Measurements from ENCODE around the gene BEST4. TPM values are rescaled to one million over a fixed set of nuclear protein-coding genes. Genes with fewer than 3 reads are reported as not detected.
"Not testable (repeated sequence)": the region's sequence is repeated elsewhere in the genome, so short reads cannot be mapped to it uniquely, and the experiment has no call there.

BEST4 gene
- total and polyA plus RNA-seq, 2 donors (not counting 1 experiment from before 2014, with no cell fraction given) = 0.30 to 1.3 TPM

GRCh38 chr1:44815926-44816325 is 28.0 kb upstream of the BEST4 start:
- ChIA-PET CTCF (interaction anchor here (3.3 kb wide), 1 partner anchor 16 kb away, joined by 20 read pairs; the partner anchor contains the start of gene PLK3), POLR2A (interaction anchor here (0.6 to 0.7 kb wide), 4 partner anchors 37 to 508 kb away, joined by 3 to 9 read pairs (median 4); no protein-coding TSS in a partner anchor)
- peaks cover 22 to 44% of the 10 kb centered on the region in 2 donors for H3K4me1 ChIP-seq (ENCODE audit: control insufficient read depth in 2 of 2, insufficient read depth in 2 of 2, low read length in 2 of 2)
- H3K36me3 ChIP-seq (replicated peaks in 1 of 2; ENCODE audit: control extremely low read depth in 1 of 2, control insufficient read depth in 1 of 2, extremely low read depth in 1 of 2, insufficient read depth in 2 of 2, low read length in 1 of 2); H4K20me1 ChIP-seq (ENCODE audit: control insufficient read depth, insufficient read depth, low read length, poor library complexity, severe bottlenecking); ATAC-seq (ENCODE audit: low read depth); H3K4me3 ChIP-seq (ENCODE audit: control extremely low read depth in 1 of 5, extremely low read depth in 1 of 5, insufficient read depth in 1 of 5, low read depth in 2 of 5, low read length in 4 of 5); intact Hi-C loops (cut with micrococcal nuclease); H3K4me2 ChIP-seq (replicated peaks; ENCODE audit: low read depth, low read length, poor library complexity, severe bottlenecking); H3K9me3 ChIP-seq (ENCODE audit: control extremely low read depth in 1 of 3, control insufficient read depth in 2 of 3, insufficient read depth in 1 of 3, low read length in 2 of 3); H3K79me2 ChIP-seq (ENCODE audit: control insufficient read depth, insufficient read depth, low read length); H3K4me3 Mint-ChIP-seq; H3K27me3 ChIP-seq (replicated peaks in 1 of 4; ENCODE audit: control extremely low read depth in 1 of 4, control insufficient read depth in 3 of 4, insufficient read depth in 4 of 4, low read length in 3 of 4); H3K9ac ChIP-seq (ENCODE audit: low read length); H3K27ac Mint-ChIP-seq; H2AFZ ChIP-seq (ENCODE audit: insufficient read depth, low read depth, low read length, poor library complexity, severe bottlenecking); DNase-seq; H3K27ac ChIP-seq (ENCODE audit: low read length in 2 of 2); H3K27me3 Mint-ChIP-seq; H3K9me3 Mint-ChIP-seq (ENCODE audit: insufficient read depth): not testable (repeated sequence)
- H3K4me1 Mint-ChIP-seq = peaks cover 50% of the 10 kb centered on the region
- 98% methylated on average over 5 of the region's 9 CpGs for WGBS (ENCODE audit: insufficient coverage)

GRCh38 chr1:44812822-44813543 is 25.0 kb upstream of the BEST4 start:
- Mint-ChIP-seq H3K27ac (peak overlapping the region; percentile 37), H3K27me3 (no peaks in the 10 kb centered on the region), H3K9me3 (ENCODE audit: insufficient read depth) (no peaks in the 10 kb centered on the region), H3K4me1 (peaks cover 58% of the 10 kb centered on the region), H3K4me3 (peak overlapping the region; percentile 92)
- no peak for DNase-seq
- no peaks in the 10 kb centered on the region for H3K36me3 ChIP-seq (replicated peaks in 1 of 2; ENCODE audit: control extremely low read depth in 1 of 2, control insufficient read depth in 1 of 2, extremely low read depth in 1 of 2, insufficient read depth in 2 of 2, low read length in 1 of 2)
- H3K27me3 ChIP-seq (replicated peaks in 1 of 4; ENCODE audit: control extremely low read depth in 1 of 4, control insufficient read depth in 3 of 4, insufficient read depth in 4 of 4, low read length in 3 of 4) = no peaks in the 10 kb centered on the region
- H4K20me1 ChIP-seq (ENCODE audit: control insufficient read depth, insufficient read depth, low read length, poor library complexity, severe bottlenecking) = no peaks in the 10 kb centered on the region
- H3K4me1 ChIP-seq (ENCODE audit: control insufficient read depth in 2 of 2, insufficient read depth in 2 of 2, low read length in 2 of 2) = peaks cover 38 to 53% of the 10 kb centered on the region in 2 donors
- WGBS (ENCODE audit: insufficient coverage) = 86% methylated on average over 46 of the region's 48 CpGs
- peak overlapping the region; percentile 89 for H3K4me2 ChIP-seq (replicated peaks; ENCODE audit: low read depth, low read length, poor library complexity, severe bottlenecking)
- H3K4me3 ChIP-seq (ENCODE audit: control extremely low read depth in 1 of 5, extremely low read depth in 1 of 5, insufficient read depth in 1 of 5, low read depth in 2 of 5, low read length in 4 of 5) = peak overlapping the region in 4 of 5 experiments; percentile 51 to 76 (median 68)
- peak overlapping the region; percentile 70 to 86 for H3K27ac ChIP-seq (ENCODE audit: low read length in 2 of 2)
- ChIA-PET CTCF (interaction anchor here (0.6 to 3.3 kb wide), 8 partner anchors 8 to 118 kb away, joined by 3 to 20 read pairs (median 4); partner anchors contain the start of genes PLK3 and RNU5D-1), POLR2A (interaction anchor here (0.7 to 2.5 kb wide), 8 partner anchors 11 to 199 kb away, joined by 3 to 20 read pairs (median 10); partner anchors contain the start of genes PLK3, RNU5D-1, RPS8 and UROD)
- ATAC-seq (ENCODE audit: low read depth) = no peak
- peak overlapping the region; percentile 76 for H2AFZ ChIP-seq (ENCODE audit: insufficient read depth, low read depth, low read length, poor library complexity, severe bottlenecking)
- H3K79me2 ChIP-seq (ENCODE audit: control insufficient read depth, insufficient read depth, low read length) = no peaks in the 10 kb centered on the region
- TF ChIP-seq, protein P1, sequence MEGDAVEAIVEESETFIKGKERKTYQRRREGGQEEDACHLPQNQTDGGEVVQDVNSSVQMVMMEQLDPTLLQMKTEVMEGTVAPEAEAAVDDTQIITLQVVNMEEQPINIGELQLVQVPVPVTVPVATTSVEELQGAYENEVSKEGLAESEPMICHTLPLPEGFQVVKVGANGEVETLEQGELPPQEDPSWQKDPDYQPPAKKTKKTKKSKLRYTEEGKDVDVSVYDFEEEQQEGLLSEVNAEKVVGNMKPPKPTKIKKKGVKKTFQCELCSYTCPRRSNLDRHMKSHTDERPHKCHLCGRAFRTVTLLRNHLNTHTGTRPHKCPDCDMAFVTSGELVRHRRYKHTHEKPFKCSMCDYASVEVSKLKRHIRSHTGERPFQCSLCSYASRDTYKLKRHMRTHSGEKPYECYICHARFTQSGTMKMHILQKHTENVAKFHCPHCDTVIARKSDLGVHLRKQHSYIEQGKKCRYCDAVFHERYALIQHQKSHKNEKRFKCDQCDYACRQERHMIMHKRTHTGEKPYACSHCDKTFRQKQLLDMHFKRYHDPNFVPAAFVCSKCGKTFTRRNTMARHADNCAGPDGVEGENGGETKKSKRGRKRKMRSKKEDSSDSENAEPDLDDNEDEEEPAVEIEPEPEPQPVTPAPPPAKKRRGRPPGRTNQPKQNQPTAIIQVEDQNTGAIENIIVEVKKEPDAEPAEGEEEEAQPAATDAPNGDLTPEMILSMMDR (IDR thresholded peaks at IDR 0.05) = no peak
- no peak for TF ChIP-seq EZH2 (IDR thresholded peaks at IDR 0.05; ENCODE audit: borderline replicate concordance, insufficient read depth, low read depth, low read length, poor library complexity, severe bottlenecking)
- no peaks in the 10 kb centered on the region for H3K9me3 ChIP-seq (ENCODE audit: control extremely low read depth in 1 of 3, control insufficient read depth in 2 of 3, insufficient read depth in 1 of 3, low read length in 2 of 3)
- intact Hi-C loops (cut with micrococcal nuclease) = loop anchor here (2.0 kb wide), 1 partner anchor 528 kb away; the partner anchor contains the start of genes MUTYH and TOE1
- peak overlapping the region; percentile 77 for H3K9ac ChIP-seq (ENCODE audit: low read length)
